Natural killer cell (primary cell): ENCODE results near the gene CEP70. TPM values are rescaled to one million over a fixed set of nuclear protein-coding genes. Genes with fewer than 3 reads are reported as not detected.

Experiments used
- ATAC-seq, 3 donors: fragments of 150-1000 bp in 2 of 3; fragments of 200-7000 bp in 1 of 3; cut with Tn5 transposase; 1 replicate in 1 of 3; 2 replicates in 2 of 3; pipeline ENCODE4 v1.10.0; 2021; ENCODE audit warnings: mild to moderate bottlenecking in 2 of 3, moderate library complexity in 2 of 3
- DNase-seq, 2 donors: peaks; one replicate each; pipeline versions ENCODE4 v3.0.0 to v3.0.0-alpha.2; 2013 to 2021; ENCODE audit warnings: mixed read lengths in 1 of 2
- H3K27ac ChIP-seq: one replicate; pipeline ENCODE4 v1.5.1; 2013; ENCODE audit warnings: mild to moderate bottlenecking, low read length
- H3K27me3 ChIP-seq: one replicate; pipeline ENCODE4 v1.6.1; 2013; ENCODE audit warnings: low read length; ENCODE audit not compliant: control insufficient read depth, insufficient read depth
- H3K36me3 ChIP-seq: one replicate; pipeline ENCODE4 v1.6.1; 2013; ENCODE audit warnings: low read length; ENCODE audit not compliant: control insufficient read depth, insufficient read depth
- H3K4me1 ChIP-seq: one replicate; pipeline ENCODE4 v1.6.1; 2013; ENCODE audit warnings: low read length; ENCODE audit not compliant: control insufficient read depth, insufficient read depth
- H3K4me3 ChIP-seq: one replicate; pipeline ENCODE4 v1.5.1; 2013; ENCODE audit warnings: low read length
- H3K9me3 ChIP-seq: one replicate; pipeline ENCODE4 v1.6.1; 2013; ENCODE audit warnings: low read length; ENCODE audit not compliant: control insufficient read depth, insufficient read depth
- H3K27ac Mint-ChIP-seq, 2 donors: one replicate each; pipeline ENCODE4 v1.8.0; 2022; ENCODE audit warnings: mild to moderate bottlenecking in 2 of 2, mixed read lengths in 2 of 2, moderate library complexity in 1 of 2
- H3K27me3 Mint-ChIP-seq, 2 donors: one replicate each; pipeline ENCODE4 v1.8.0; 2022; ENCODE audit warnings: low read depth in 2 of 2, mixed read lengths in 2 of 2
- H3K36me3 Mint-ChIP-seq: one replicate; pipeline ENCODE4 v1.8.0; 2022; ENCODE audit warnings: mixed read lengths
- H3K4me1 Mint-ChIP-seq, 2 donors: one replicate each; pipeline ENCODE4 v1.8.0; 2022; ENCODE audit warnings: mixed read lengths in 2 of 2
- H3K4me3 Mint-ChIP-seq: one replicate; pipeline ENCODE4 v1.8.0; 2022; ENCODE audit warnings: mild to moderate bottlenecking, moderate library complexity, mixed read lengths
- H3K9me3 Mint-ChIP-seq, 2 donors: one replicate each; pipeline ENCODE4 v1.8.0; 2022; ENCODE audit warnings: mixed read lengths in 2 of 2
- WGBS: methylation state at CpG from one replicate; pipeline ENCODE4 v1.1.7; 2013; ENCODE audit warnings: missing lambda C conversion rate; ENCODE audit not compliant: insufficient coverage; 5-methylcytosine and 5-hydroxymethylcytosine counted together
- intact Hi-C: fragments of 100-400 bp; cut with micrococcal nuclease; formaldehyde crosslinking; loops from one replicate; pipeline ENCODE4 v1.14.2; 2022
- total RNA-seq, 4 donors: library from RNA; stranded (reverse); fragments of 120-200 nt in 1 of 4; gene quantifications; one replicate each; pipeline versions ENCODE4 v1.2.3 to v1.2.4, GENCODE V29; 2013 to 2022
- TF ChIP-seq, protein P1 (sequence below): fragments of 200-600 bp; IDR thresholded peaks from one replicate; pipeline ENCODE4 v1.8.0; 2022; ENCODE audit warnings: antibody characterized with exemption

The CEP70 gene
- total RNA-seq, 3 donors from 2014 or later (not counting 1 experiment from before 2014, with no cell fraction given): 17.0 to 23.9 (median 22.7) TPM

DNA sequence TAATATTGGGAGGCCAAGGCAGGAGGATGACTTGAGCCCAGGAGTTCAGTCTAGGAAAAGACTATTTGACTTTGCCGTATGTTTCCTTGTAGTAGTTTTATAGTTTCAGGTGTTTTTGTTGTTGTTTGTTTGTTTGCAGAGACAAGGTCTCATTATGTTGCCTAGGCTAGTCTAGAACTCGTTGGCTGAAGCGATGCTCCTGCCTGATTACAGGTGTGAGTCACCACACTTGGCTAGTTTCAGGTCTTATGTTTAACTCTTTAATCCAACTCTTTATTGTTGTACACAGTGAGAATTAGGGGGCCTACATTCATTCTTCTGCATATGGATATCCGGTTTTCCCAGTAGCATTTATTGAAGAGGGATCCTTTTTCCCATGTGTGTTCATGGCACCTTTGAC, 46.5 kb upstream of the CEP70 start:
- H3K36me3 Mint-ChIP-seq: peaks cover 14% of the 10 kb centered on the region
- no peak for DNase-seq
- intact Hi-C loops: no loop called here
- WGBS: 88% methylated on average over 4 of the region's 4 CpGs
- H3K27me3 ChIP-seq: no peaks in the 10 kb centered on the region
- no peak overlapping the region for H3K27ac Mint-ChIP-seq
- no peaks in the 10 kb centered on the region for H3K27me3 Mint-ChIP-seq
- H3K9me3 ChIP-seq: peaks cover 10% of the 10 kb centered on the region
- TF ChIP-seq, protein P1, sequence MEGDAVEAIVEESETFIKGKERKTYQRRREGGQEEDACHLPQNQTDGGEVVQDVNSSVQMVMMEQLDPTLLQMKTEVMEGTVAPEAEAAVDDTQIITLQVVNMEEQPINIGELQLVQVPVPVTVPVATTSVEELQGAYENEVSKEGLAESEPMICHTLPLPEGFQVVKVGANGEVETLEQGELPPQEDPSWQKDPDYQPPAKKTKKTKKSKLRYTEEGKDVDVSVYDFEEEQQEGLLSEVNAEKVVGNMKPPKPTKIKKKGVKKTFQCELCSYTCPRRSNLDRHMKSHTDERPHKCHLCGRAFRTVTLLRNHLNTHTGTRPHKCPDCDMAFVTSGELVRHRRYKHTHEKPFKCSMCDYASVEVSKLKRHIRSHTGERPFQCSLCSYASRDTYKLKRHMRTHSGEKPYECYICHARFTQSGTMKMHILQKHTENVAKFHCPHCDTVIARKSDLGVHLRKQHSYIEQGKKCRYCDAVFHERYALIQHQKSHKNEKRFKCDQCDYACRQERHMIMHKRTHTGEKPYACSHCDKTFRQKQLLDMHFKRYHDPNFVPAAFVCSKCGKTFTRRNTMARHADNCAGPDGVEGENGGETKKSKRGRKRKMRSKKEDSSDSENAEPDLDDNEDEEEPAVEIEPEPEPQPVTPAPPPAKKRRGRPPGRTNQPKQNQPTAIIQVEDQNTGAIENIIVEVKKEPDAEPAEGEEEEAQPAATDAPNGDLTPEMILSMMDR: no peak
- no peak for ATAC-seq
- H3K9me3 Mint-ChIP-seq: peaks cover 4 to 6% of the 10 kb centered on the region in 2 donors
- H3K4me3 Mint-ChIP-seq: no peak overlapping the region
- no peak overlapping the region for H3K4me3 ChIP-seq
- no peaks in the 10 kb centered on the region for H3K4me1 Mint-ChIP-seq
- H3K36me3 ChIP-seq: no peaks in the 10 kb centered on the region
- no peak overlapping the region for H3K27ac ChIP-seq
- H3K4me1 ChIP-seq: no peaks in the 10 kb centered on the region

DNA sequence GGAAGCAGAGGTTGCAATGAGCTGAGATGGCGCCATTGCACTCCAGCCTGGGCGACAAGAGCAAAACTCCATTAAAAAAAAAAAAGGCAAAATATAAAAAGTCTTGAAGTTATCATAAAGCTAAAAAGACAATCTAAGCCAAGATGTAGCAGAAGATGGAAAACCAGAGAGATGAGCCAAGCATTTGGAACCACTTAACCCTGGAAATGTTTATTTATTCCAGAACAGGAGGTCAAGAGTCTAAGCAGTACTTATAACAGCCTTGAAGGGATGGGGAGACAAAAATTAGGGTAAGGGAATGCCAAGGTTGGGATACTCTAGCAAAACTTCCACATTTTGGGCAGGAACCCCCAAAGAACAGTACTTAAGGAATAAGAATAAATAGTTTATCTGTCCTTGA, 44.6 kb upstream of the CEP70 start:
- Mint-ChIP-seq H3K36me3 (peaks cover 7% of the 10 kb centered on the region), H3K27ac (no peak overlapping the region), H3K4me1 (no peaks in the 10 kb centered on the region), H3K4me3 (no peak overlapping the region), H3K9me3 (peaks cover 0 to 2% of the 10 kb centered on the region in 2 donors), H3K27me3 (no peaks in the 10 kb centered on the region)
- intact Hi-C loops: no loop called here
- Histone ChIP-seq H3K4me3 (no peak overlapping the region), H3K9me3 (no peaks in the 10 kb centered on the region), H3K4me1 (no peaks in the 10 kb centered on the region), H3K27me3 (no peaks in the 10 kb centered on the region), H3K27ac (no peak overlapping the region), H3K36me3 (no peaks in the 10 kb centered on the region)
- TF ChIP-seq, protein P1: no peak
- WGBS: no CpG with 5 or more reads among the region's 2 CpGs
- no peak for DNase-seq
- no peak for ATAC-seq

DNA sequence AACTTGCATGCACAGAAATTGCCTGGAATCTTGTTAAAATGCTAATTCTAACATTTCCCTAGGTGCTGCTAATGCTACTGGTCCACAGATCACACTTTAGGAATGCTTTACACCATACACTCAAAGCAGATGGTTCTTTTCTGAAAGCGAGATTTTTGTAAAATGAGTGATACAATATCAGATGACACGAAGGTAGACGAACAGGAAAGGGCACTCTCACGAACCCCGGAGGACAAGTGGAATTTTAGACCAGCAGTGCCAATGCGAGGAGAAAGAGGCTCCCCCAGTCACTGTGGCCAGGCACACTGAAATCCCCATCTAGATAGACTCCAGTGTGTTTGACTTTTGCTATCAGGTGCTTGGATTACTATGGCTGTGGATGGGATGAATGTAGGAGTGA, 35.5 kb upstream of the CEP70 start:
- Mint-ChIP-seq H3K4me1 (no peaks in the 10 kb centered on the region), H3K27me3 (no peaks in the 10 kb centered on the region), H3K36me3 (no peaks in the 10 kb centered on the region), H3K4me3 (no peak overlapping the region), H3K27ac (no peak overlapping the region), H3K9me3 (no peaks in the 10 kb centered on the region)
- ATAC-seq (no peak), DNase-seq (no peak)
- no peak overlapping the region for H3K27ac ChIP-seq
- H3K36me3 ChIP-seq: peaks cover 5% of the 10 kb centered on the region
- H3K4me1 ChIP-seq: no peaks in the 10 kb centered on the region
- no peaks in the 10 kb centered on the region for H3K9me3 ChIP-seq
- 90% methylated on average over 6 of the region's 6 CpGs for WGBS
- no peaks in the 10 kb centered on the region for H3K27me3 ChIP-seq
- no peak overlapping the region for H3K4me3 ChIP-seq
- TF ChIP-seq, protein P1: no peak
- intact Hi-C loops: no loop called here

DNA sequence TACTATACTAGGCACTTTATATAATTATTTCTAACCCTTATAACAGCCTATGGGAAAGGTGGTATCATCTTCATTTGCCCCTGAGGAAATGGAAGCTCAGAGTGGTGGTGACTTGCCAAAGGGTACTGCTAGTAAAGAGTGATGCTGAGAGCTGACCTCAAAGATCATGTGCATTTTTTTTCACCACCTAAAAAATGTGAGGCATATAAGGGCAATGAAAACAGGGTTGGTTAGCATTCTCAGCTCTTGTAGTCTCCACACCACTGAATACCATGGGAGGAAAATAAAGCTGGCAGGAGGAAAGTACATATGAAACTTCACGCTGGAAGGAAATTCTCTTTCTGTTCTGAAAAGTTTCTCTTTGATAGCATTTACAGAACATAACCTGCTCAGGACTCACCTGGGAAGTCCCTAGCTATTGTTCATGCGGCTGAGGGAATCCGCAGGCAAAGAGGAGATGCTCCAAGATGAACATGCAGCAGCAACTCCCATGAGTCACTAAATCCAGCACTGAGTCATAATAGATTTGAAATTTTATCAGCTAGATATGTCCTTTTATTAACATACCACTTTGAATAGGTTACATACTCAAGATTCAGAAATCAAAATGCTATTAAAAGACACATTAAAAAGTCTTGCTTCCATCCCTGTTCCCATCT, 31.8 kb upstream of the CEP70 start:
- Histone ChIP-seq H3K36me3 (no peaks in the 10 kb centered on the region), H3K4me3 (no peak overlapping the region), H3K27ac (no peak overlapping the region), H3K4me1 (no peaks in the 10 kb centered on the region), H3K27me3 (no peaks in the 10 kb centered on the region), H3K9me3 (no peaks in the 10 kb centered on the region)
- WGBS: 100% methylated on average over 3 of the region's 3 CpGs
- no peaks in the 10 kb centered on the region for H3K4me1 Mint-ChIP-seq
- TF ChIP-seq, protein P1: no peak
- H3K9me3 Mint-ChIP-seq: no peaks in the 10 kb centered on the region
- DNase-seq (no peak), ATAC-seq (no peak)
- H3K27me3 Mint-ChIP-seq: no peaks in the 10 kb centered on the region
- H3K4me3 Mint-ChIP-seq: no peak overlapping the region
- peaks cover 6% of the 10 kb centered on the region for H3K36me3 Mint-ChIP-seq
- H3K27ac Mint-ChIP-seq: no peak overlapping the region
- intact Hi-C loops: no loop called here
